Gastrocnemius medialis (tissue), 4 donors: ENCODE measurements around the gene TANGO2. TPM values are rescaled to one million over a fixed set of nuclear protein-coding genes. Genes with fewer than 3 reads are reported as not detected.

ENCODE experiments used
- ATAC-seq, 2 donors: fragments of 150-250 bp; one replicate each; pipeline ENCODE4 v1.9.1; 2016
- DNase-seq, 2 donors: peaks; one replicate each; pipeline ENCODE4 v3.0.0-alpha.2; 2019
- H3K27ac ChIP-seq, 4 donors: fragments of 200-600 bp; sonication (generic); 1 replicate in 1 of 4; 2 replicates in 3 of 4; pipeline ENCODE4 v1.5.1; 2016 to 2018; ENCODE audit warnings: mild to moderate bottlenecking in 2 of 4, moderate library complexity in 1 of 4
- H3K27me3 ChIP-seq, 3 donors: fragments of 200-600 bp; sonication (generic) in 2 of 3; 1 replicate in 1 of 3; 2 replicates in 2 of 3; pipeline versions ENCODE4 v1.5.1 to v1.6.0; 2016 to 2019; ENCODE audit warnings: mild to moderate bottlenecking in 1 of 3, moderate library complexity in 1 of 3
- H3K36me3 ChIP-seq, 2 donors: fragments of 200-600 bp; sonication (generic) in 1 of 2; one replicate each; pipeline ENCODE4 v1.5.1; 2017 to 2018
- H3K4me1 ChIP-seq, 2 donors: fragments of 200-600 bp; sonication (generic) in 1 of 2; one replicate each; pipeline ENCODE4 v1.5.1; 2016 to 2017; ENCODE audit warnings: mild to moderate bottlenecking in 2 of 2
- H3K4me3 ChIP-seq, 4 donors: fragments of 200-600 bp; sonication (generic) in 3 of 4; 1 replicate in 1 of 4; 2 replicates in 3 of 4; pipeline ENCODE4 v1.5.1; 2016 to 2019; ENCODE audit warnings: mild to moderate bottlenecking in 2 of 4
- H3K9me3 ChIP-seq, 3 donors: fragments of 200-600 bp; sonication (generic) in 2 of 3; 1 replicate in 1 of 3; 2 replicates in 2 of 3; pipeline ENCODE4 v1.5.1; 2016 to 2019
- POLR2A ChIP-seq, 2 donors: fragments of 450-650 bp; IDR thresholded peaks; one replicate each; pipeline ENCODE4 v1.6.1; 2017; ENCODE audit warnings: antibody characterized with exemption in 2 of 2, mild to moderate bottlenecking in 2 of 2, moderate library complexity in 2 of 2
- in situ Hi-C, 4 donors: fragments of 200-750 bp; cut with MboI; loops; one replicate each; pipeline versions ENCODE4 v1.15.0 to v1.8.0; 2017; ENCODE audit warnings: low sequenced_read_pairs in 4 of 4
- intact Hi-C: fragments of 100-400 bp; cut with DNase I; formaldehyde crosslinking; loops from one replicate; pipeline ENCODE4 v1.15.1; 2023; ENCODE audit warnings: low total_unique reads
- total RNA-seq, 4 donors: library from RNA; depleted of rRNA; stranded (reverse); fragments of >200 nt; gene quantifications; one replicate each; pipeline versions ENCODE4 v1.1.0 to v1.2.3, GENCODE V29; 2016
- TF ChIP-seq, protein P1 (sequence below), 5 experiments: fragments of 450-650 bp in 3 of 5; fragments of 200-600 bp in 2 of 5; sonication (generic) in 2 of 5; IDR thresholded peaks in 4 of 5; conservative IDR thresholded peaks in 1 of 5; 1 replicate in 4 of 5; 2 replicates in 1 of 5; pipeline ENCODE4 v1.5.1; 2016 to 2019; ENCODE audit warnings: antibody characterized with exemption in 5 of 5, mild to moderate bottlenecking in 3 of 5, moderate library complexity in 3 of 5

Gene TANGO2
- total RNA-seq, 4 donors from 2014 or later = 43.0 to 115 (median 52.5) TPM

GRCh38 chr22:20028855-20029549 is 8.1 kb downstream of the TANGO2 start:
- H3K27me3 ChIP-seq = no peaks in the 10 kb centered on the region
- in situ Hi-C loops (no loop called here), intact Hi-C loops (no loop called here)
- ATAC-seq = no peak
- no peak for TF ChIP-seq POLR2A (IDR thresholded peaks at IDR 0.05)
- TF ChIP-seq, protein P1, sequence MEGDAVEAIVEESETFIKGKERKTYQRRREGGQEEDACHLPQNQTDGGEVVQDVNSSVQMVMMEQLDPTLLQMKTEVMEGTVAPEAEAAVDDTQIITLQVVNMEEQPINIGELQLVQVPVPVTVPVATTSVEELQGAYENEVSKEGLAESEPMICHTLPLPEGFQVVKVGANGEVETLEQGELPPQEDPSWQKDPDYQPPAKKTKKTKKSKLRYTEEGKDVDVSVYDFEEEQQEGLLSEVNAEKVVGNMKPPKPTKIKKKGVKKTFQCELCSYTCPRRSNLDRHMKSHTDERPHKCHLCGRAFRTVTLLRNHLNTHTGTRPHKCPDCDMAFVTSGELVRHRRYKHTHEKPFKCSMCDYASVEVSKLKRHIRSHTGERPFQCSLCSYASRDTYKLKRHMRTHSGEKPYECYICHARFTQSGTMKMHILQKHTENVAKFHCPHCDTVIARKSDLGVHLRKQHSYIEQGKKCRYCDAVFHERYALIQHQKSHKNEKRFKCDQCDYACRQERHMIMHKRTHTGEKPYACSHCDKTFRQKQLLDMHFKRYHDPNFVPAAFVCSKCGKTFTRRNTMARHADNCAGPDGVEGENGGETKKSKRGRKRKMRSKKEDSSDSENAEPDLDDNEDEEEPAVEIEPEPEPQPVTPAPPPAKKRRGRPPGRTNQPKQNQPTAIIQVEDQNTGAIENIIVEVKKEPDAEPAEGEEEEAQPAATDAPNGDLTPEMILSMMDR (IDR thresholded peaks at IDR 0.05 in 4 of 5, conservative IDR thresholded peaks at IDR 0.05 in 1 of 5) = no peak
- H3K4me1 ChIP-seq = peaks cover 28 to 31% of the 10 kb centered on the region in 2 donors
- H3K4me3 ChIP-seq = no peak overlapping the region
- no peak overlapping the region for H3K27ac ChIP-seq
- no peaks in the 10 kb centered on the region for H3K36me3 ChIP-seq
- DNase-seq = no peak
- H3K9me3 ChIP-seq = no peaks in the 10 kb centered on the region

DNA sequence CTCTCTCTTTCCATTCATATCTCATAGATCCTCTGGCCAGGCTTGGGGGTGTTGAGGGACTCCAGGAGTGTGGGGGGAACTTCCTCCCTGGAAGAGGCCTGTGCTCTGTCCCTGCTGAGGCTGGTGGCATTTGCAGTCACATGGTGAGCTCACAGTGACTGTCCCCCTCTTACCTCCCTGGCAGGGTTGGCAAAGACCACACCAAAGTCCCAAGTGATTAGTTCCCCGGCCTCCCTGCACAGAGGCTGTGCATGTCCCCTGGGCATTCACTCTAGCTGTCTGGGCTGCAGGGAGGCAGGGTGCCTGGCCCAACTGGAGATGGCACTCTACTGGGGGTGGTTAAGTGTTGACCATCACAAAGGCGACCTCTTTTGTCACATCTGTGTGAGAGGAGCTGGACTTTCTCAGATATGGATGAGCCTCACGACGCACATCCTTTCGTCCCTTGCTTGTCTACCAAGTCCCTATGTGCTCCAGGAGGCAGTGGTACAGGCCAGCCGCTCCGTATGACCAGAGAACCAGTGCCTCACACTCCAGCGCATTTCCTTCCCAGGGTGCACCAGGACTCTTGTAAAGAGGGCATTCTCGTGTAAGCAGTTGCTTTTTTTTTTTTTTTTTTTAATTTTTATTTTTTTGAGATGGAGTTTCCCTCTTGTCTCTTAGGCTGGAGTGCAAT is 8.8 kb downstream of the TANGO2 start:
- peaks cover 26 to 29% of the 10 kb centered on the region in 2 donors for H3K4me1 ChIP-seq
- H3K27me3 ChIP-seq = no peaks in the 10 kb centered on the region
- intact Hi-C loops = no loop called here
- H3K36me3 ChIP-seq = no peaks in the 10 kb centered on the region
- no peak overlapping the region for H3K27ac ChIP-seq
- no peaks in the 10 kb centered on the region for H3K9me3 ChIP-seq
- TF ChIP-seq, protein P1 (IDR thresholded peaks at IDR 0.05 in 4 of 5, conservative IDR thresholded peaks at IDR 0.05 in 1 of 5) = no peak
- no peak for TF ChIP-seq POLR2A (IDR thresholded peaks at IDR 0.05)
- ATAC-seq (no peak), DNase-seq (no peak)
- H3K4me3 ChIP-seq = no peak overlapping the region
- in situ Hi-C loops = no loop called here

- Histone ChIP-seq H3K27ac (no peak overlapping the region), H3K4me1 (peaks cover 26 to 29% of the 10 kb centered on the region in 2 donors), H3K27me3 (no peaks in the 10 kb centered on the region), H3K9me3 (no peaks in the 10 kb centered on the region), H3K36me3 (no peaks in the 10 kb centered on the region), H3K4me3 (no peak overlapping the region)
- intact Hi-C loops (no loop called here), in situ Hi-C loops (no loop called here)
- no peak for TF ChIP-seq POLR2A (IDR thresholded peaks at IDR 0.05)
- TF ChIP-seq, protein P1 (IDR thresholded peaks at IDR 0.05 in 4 of 5, conservative IDR thresholded peaks at IDR 0.05 in 1 of 5) = no peak
- no peak for ATAC-seq
- no peak for DNase-seq
Observed at GRCh38 chr22:20031732-20032406, 11.0 kb downstream of the TANGO2 start.

DNA sequence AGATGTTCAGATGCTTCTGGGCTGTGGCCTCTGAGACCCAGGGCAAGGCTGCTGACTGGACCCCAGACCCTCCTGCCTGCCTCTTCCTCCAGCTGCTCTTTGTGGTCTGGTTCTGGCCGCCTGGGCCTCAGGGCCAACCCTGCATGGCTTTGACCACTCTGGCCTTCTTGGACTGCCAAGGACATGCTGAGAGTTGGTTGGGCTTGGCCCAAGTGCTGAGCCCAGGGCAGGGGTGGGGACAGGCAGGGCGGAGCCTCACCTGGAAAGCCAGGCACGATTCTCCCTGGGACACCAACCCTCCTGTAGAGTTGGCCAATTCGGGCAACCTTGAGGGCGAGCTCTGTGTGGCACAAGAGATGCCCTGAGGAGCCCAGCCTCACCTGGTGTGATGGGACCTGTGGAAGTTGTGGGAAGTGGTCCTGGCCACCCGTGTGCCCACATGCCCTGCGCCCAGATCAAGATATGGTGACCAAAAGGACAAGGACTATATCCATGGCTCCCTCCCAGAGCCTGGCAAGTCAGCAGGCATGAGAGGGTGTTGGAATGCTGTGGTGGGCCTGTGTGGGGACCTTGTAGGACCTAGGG is 11.6 kb downstream of the TANGO2 start:
- Histone ChIP-seq H3K9me3 (no peaks in the 10 kb centered on the region), H3K4me3 (no peak overlapping the region), H3K27me3 (no peaks in the 10 kb centered on the region), H3K27ac (peak overlapping the region; percentile 43 to 75 (median 67)), H3K4me1 (peaks cover 26 to 29% of the 10 kb centered on the region in 2 donors), H3K36me3 (peaks cover 0 to 6% of the 10 kb centered on the region in 2 donors)
- no peak for ATAC-seq
- no peak for DNase-seq
- intact Hi-C loops = no loop called here
- no peak for TF ChIP-seq POLR2A (IDR thresholded peaks at IDR 0.05)
- TF ChIP-seq, protein P1 (IDR thresholded peaks at IDR 0.05 in 4 of 5, conservative IDR thresholded peaks at IDR 0.05 in 1 of 5) = no peak
- in situ Hi-C loops = no loop called here
